ENCODE measurements around the gene NRBF2.
"Not testable (repeated sequence)": the region's sequence is repeated elsewhere in the genome, so short reads cannot be mapped to it uniquely, and the experiment has no call there.

The NRBF2 gene

GRCh38 chr10:63119041-63119440 is 14.1 kb upstream of the NRBF2 start:
- DNase-seq, result no peak

- DNase-seq, result no peak
Measured at GRCh38 chr10:63120554-63120953, 12.6 kb upstream of the NRBF2 start.

GRCh38 chr10:63123727-63124362 is 9.3 kb upstream of the NRBF2 start:
- DNase-seq, result no peak

- no peak for DNase-seq
Measured at GRCh38 chr10:63125459-63125858, 7.7 kb upstream of the NRBF2 start.

- no peak for DNase-seq
Measured at GRCh38 chr10:63128443-63128842, 4.7 kb upstream of the NRBF2 start.

- DNase-seq, result no peak
Measured at GRCh38 chr10:63129888-63130287, 3.2 kb upstream of the NRBF2 start.

GRCh38 chr10:63132651-63133055 is 475 bp upstream of the NRBF2 start:
- no peak for DNase-seq

- no peak for DNase-seq
Measured at GRCh38 chr10:63133821-63134557, 861 bp downstream of the NRBF2 start.

- DNase-seq, result no peak
Measured at GRCh38 chr10:63137306-63137705, 4.2 kb downstream of the NRBF2 start.

GRCh38 chr10:63140077-63140476 is 6.9 kb downstream of the NRBF2 start:
- DNase-seq, result no peak

GRCh38 chr10:63142136-63142535 is 9.0 kb downstream of the NRBF2 start:
- no peak for DNase-seq

- no peak for DNase-seq
Measured at GRCh38 chr10:63143987-63144386, 10.9 kb downstream of the NRBF2 start.

GRCh38 chr10:63145782-63146181 is 12.7 kb downstream of the NRBF2 start:
- DNase-seq, result no peak

- DNase-seq, result no peak
Measured at GRCh38 chr10:63146503-63146902, 13.4 kb downstream of the NRBF2 start.

GRCh38 chr10:63150745-63151144 is 17.6 kb downstream of the NRBF2 start:
- DNase-seq, result no peak

GRCh38 chr10:63153868-63154545 is 20.9 kb downstream of the NRBF2 start:
- DNase-seq, result not testable (repeated sequence)

GRCh38 chr10:63154546-63155387 is 21.6 kb downstream of the NRBF2 start:
- no peak for DNase-seq

- DNase-seq, result no peak
Measured at GRCh38 chr10:63155388-63156020, 22.4 kb downstream of the NRBF2 start.

GRCh38 chr10:63156236-63156635 is 23.1 kb downstream of the NRBF2 start:
- DNase-seq, result no peak

GRCh38 chr10:63157845-63158624 is 24.9 kb downstream of the NRBF2 start:
- peak; percentile 11 for DNase-seq

- no peak for DNase-seq
Measured at GRCh38 chr10:63161592-63161991, 28.5 kb downstream of the NRBF2 start.

- DNase-seq, result no peak
Measured at GRCh38 chr10:63164166-63164623, 31.1 kb downstream of the NRBF2 start.
